HCT116 (cell line): ENCODE measurements around the gene CNTNAP2. TPM values are rescaled to one million over a fixed set of nuclear protein-coding genes. Genes with fewer than 3 reads are reported as not detected.
"Not testable (repeated sequence)": the region's sequence is repeated elsewhere in the genome, so short reads cannot be mapped to it uniquely, and the experiment has no call there.

Experiments used
- ATAC-seq: fragments of 200-7000 bp; cut with Tn5 transposase; 2 replicates; pipeline ENCODE4 v1.9.1; 2020; ENCODE audit warnings: mild to moderate bottlenecking, moderate library complexity
- BruUV-seq: library from RNA; stranded (reverse); fragments of 400-500 nt; replicated peaks from 2 replicates; lab custom pipeline; 2021; lab: Mats Ljungman, UMichigan
- CTCF ChIA-PET: fragments of 300-600 bp; sonication (Branson Sonifier 250); formaldehyde crosslinking; loops from one replicate; lab custom pipeline; 2021; ENCODE audit warnings: antibody characterized with exemption; lab: Charles Lee
- POLR2A ChIA-PET: fragments of 300-600, 350-600 bp; sonication (Branson Sonifier 250); formaldehyde crosslinking; loops from one replicate; lab custom pipeline; 2021; ENCODE audit warnings: antibody characterized with exemption; lab: Charles Lee
- RAD21 ChIA-PET, 2 experiments: fragments of 300-600 bp; sonication (Branson Sonifier 250); formaldehyde crosslinking; loops; one replicate each; lab custom pipeline; 2023; ENCODE audit warnings: low total read pairs in 2 of 2; ENCODE audit not compliant: uncharacterized antibody in 2 of 2, unreplicated experiment in 2 of 2, low non-redundant PET in 1 of 2; lab: Charles Lee
- DNase-seq: peaks from one replicate; pipeline ENCODE4 v3.0.0-alpha.2; 2010; ENCODE audit warnings: low read depth, low spot score
- H2AFZ ChIP-seq: fragments of 200-600 bp; shearing (Covaris generic), sonication (generic); 2 replicates; pipeline ENCODE4 v1.6.1; 2017; ENCODE audit warnings: low read depth, mixed run types, mixed read lengths, antibody characterized with exemption, low read length; ENCODE audit not compliant: poor library complexity, severe bottlenecking
- H3K27ac ChIP-seq: 2 replicates; pipeline ENCODE4 v1.5.1; 2012; ENCODE audit warnings: low read depth, low read length
- H3K27me3 ChIP-seq: fragments of 200-600 bp; sonication (generic); 2 replicates; pipeline ENCODE4 v1.6.1; 2016; ENCODE audit warnings: mixed run types, low read length, mixed read lengths; ENCODE audit not compliant: insufficient read depth
- H3K36me3 ChIP-seq, 2 experiments: fragments of 200-500 bp in 1 of 2; fragments of 200-600 bp in 1 of 2; sonication (Bioruptor generic) in 1 of 2; sonication (generic) in 1 of 2; 2 replicates each; pipeline versions ENCODE4 v1.5.1 to v1.6.1; 2014 to 2016; ENCODE audit warnings: low read length in 2 of 2, inconsistent platforms in 1 of 2, mixed read lengths in 1 of 2, mixed run types in 1 of 2; ENCODE audit not compliant: insufficient read depth in 2 of 2, control insufficient read depth in 1 of 2
- H3K4me1 ChIP-seq, 2 experiments: fragments of 200-600 bp in 1 of 2; sonication (generic) in 1 of 2; 2 replicates each; pipeline versions ENCODE4 v1.5.1 to v1.6.1; 2012 to 2017; ENCODE audit warnings: low read length in 2 of 2, inconsistent platforms in 1 of 2, mild to moderate bottlenecking in 1 of 2, mixed read lengths in 1 of 2, mixed run types in 1 of 2, moderate library complexity in 1 of 2; ENCODE audit not compliant: insufficient read depth in 2 of 2, control insufficient read depth in 1 of 2
- H3K4me2 ChIP-seq: fragments of 200-600 bp; sonication (generic); 2 replicates; pipeline ENCODE4 v1.6.1; 2017; ENCODE audit warnings: mixed run types, low read length, mixed read lengths
- H3K4me3 ChIP-seq, 2 experiments: fragments of 200-600 bp in 1 of 2; sonication (generic) in 1 of 2; replicated peaks in 1 of 2; 2 replicates each; pipeline ENCODE4 v1.5.1; 2011 to 2016; ENCODE audit warnings: low read length in 2 of 2, control low read depth in 1 of 2, low read depth in 1 of 2, mild to moderate bottlenecking in 1 of 2, mixed read lengths in 1 of 2, mixed run types in 1 of 2
- H3K79me2 ChIP-seq: fragments of 200-600 bp; sonication (generic); 2 replicates; pipeline ENCODE4 v1.6.1; 2017; ENCODE audit warnings: mild to moderate bottlenecking, mixed run types, low read length, moderate library complexity, mixed read lengths; ENCODE audit not compliant: insufficient read depth
- H3K9ac ChIP-seq: fragments of 200-600 bp; sonication (generic); 2 replicates; pipeline ENCODE4 v1.6.1; 2016; ENCODE audit warnings: low read length, mixed read lengths
- H3K9me2 ChIP-seq: fragments of 200-600 bp; sonication (generic), shearing (Covaris generic); 2 replicates; pipeline ENCODE4 v1.6.1; 2017; ENCODE audit warnings: mixed run types, mild to moderate bottlenecking, moderate library complexity; ENCODE audit not compliant: insufficient read depth
- H3K9me3 ChIP-seq, 2 experiments: fragments of 200-500 bp in 1 of 2; fragments of 200-600 bp in 1 of 2; sonication (Bioruptor generic) in 1 of 2; sonication (generic) in 1 of 2; 2 replicates each; pipeline ENCODE4 v1.6.1; 2014 to 2017; ENCODE audit warnings: low read length in 2 of 2, mixed read lengths in 2 of 2, inconsistent platforms in 1 of 2, low read depth in 1 of 2, mild to moderate bottlenecking in 1 of 2, mixed run types in 1 of 2, moderate library complexity in 1 of 2; ENCODE audit not compliant: control insufficient read depth in 1 of 2, insufficient read depth in 1 of 2
- H4K20me1 ChIP-seq: fragments of 200-600 bp; sonication (generic), shearing (Covaris generic); 2 replicates; pipeline ENCODE4 v1.6.1; 2017; ENCODE audit warnings: mixed run types, mild to moderate bottlenecking, moderate library complexity; ENCODE audit not compliant: insufficient read depth
- EGR1 ChIP-seq: IDR thresholded peaks from 2 replicates; pipeline ENCODE4 v1.6.1; 2012; ENCODE audit warnings: low read depth
- EZH2 ChIP-seq: fragments of 200-600 bp; sonication (generic); IDR thresholded peaks from 2 replicates; pipeline ENCODE4 v1.6.1; 2017; ENCODE audit warnings: antibody characterized with exemption, mixed run types
- FOSL1 ChIP-seq: IDR thresholded peaks from 2 replicates; pipeline ENCODE4 v1.6.1; 2012; ENCODE audit warnings: low read depth
- MAX ChIP-seq: IDR thresholded peaks from 2 replicates; pipeline ENCODE4 v1.6.1; 2012
- POLR2A ChIP-seq: IDR thresholded peaks from 2 replicates; pipeline ENCODE4 v1.7.0; 2011; ENCODE audit warnings: borderline replicate concordance; ENCODE audit not compliant: insufficient read depth, insufficient read length; ENCODE audit errors: extremely low read depth
- RAD21 ChIP-seq: IDR thresholded peaks from 2 replicates; pipeline ENCODE4 v1.6.1; 2012; ENCODE audit warnings: low read depth, mild to moderate bottlenecking
- REST ChIP-seq: IDR thresholded peaks from 2 replicates; pipeline ENCODE4 v1.6.1; 2012; ENCODE audit warnings: low read depth
- SIN3A ChIP-seq: IDR thresholded peaks from 2 replicates; pipeline ENCODE4 v1.6.1; 2012; ENCODE audit warnings: low read depth
- SRF ChIP-seq: IDR thresholded peaks from 2 replicates; pipeline ENCODE4 v1.6.1; 2012; ENCODE audit warnings: low read depth
- TCF7L2 ChIP-seq: IDR thresholded peaks from 2 replicates; pipeline ENCODE4 v1.7.0; 2011; ENCODE audit warnings: borderline replicate concordance, inconsistent platforms; ENCODE audit not compliant: insufficient read depth, insufficient read length; ENCODE audit errors: extremely low read depth
- YY1 ChIP-seq: IDR thresholded peaks from 2 replicates; pipeline ENCODE4 v1.6.1; 2011; ENCODE audit warnings: low read length, low read depth, moderate library complexity, mild to moderate bottlenecking; ENCODE audit not compliant: insufficient replicate concordance; ENCODE audit errors: extremely low read depth
- intact Hi-C: fragments of 100-400 bp; cut with micrococcal nuclease; formaldehyde crosslinking; loops from 2 replicates; pipeline ENCODE4 v1.10.0; 2022
- total RNA-seq: library from RNA; stranded (reverse); gene quantifications from one replicate; pipeline ENCODE4 v1.2.1, GENCODE V29; 2021; ENCODE audit not compliant: unreplicated experiment

Gene CNTNAP2
- total RNA-seq, 1 experiment from 2014 or later = 0.37 TPM

GRCh38 chr7:147114525-147114924, 997.9 kb downstream of the CNTNAP2 start:
- H3K79me2 ChIP-seq, H3K4me1 ChIP-seq, BruUV-seq, H3K36me3 ChIP-seq, H3K4me2 ChIP-seq, H3K27ac ChIP-seq, H3K9me3 ChIP-seq, H3K4me3 ChIP-seq, H3K9me2 ChIP-seq, H3K9ac ChIP-seq, POLR2A ChIA-PET, H4K20me1 ChIP-seq, CTCF ChIA-PET, DNase-seq, ATAC-seq, H2AFZ ChIP-seq, intact Hi-C loops, H3K27me3 ChIP-seq: not testable (repeated sequence)
- RAD21 ChIA-PET = interaction anchor here in 1 of 2 experiments (0.6 kb wide), 1 partner anchor 849 kb away, joined by 3 read pairs; no protein-coding TSS in a partner anchor

DNA sequence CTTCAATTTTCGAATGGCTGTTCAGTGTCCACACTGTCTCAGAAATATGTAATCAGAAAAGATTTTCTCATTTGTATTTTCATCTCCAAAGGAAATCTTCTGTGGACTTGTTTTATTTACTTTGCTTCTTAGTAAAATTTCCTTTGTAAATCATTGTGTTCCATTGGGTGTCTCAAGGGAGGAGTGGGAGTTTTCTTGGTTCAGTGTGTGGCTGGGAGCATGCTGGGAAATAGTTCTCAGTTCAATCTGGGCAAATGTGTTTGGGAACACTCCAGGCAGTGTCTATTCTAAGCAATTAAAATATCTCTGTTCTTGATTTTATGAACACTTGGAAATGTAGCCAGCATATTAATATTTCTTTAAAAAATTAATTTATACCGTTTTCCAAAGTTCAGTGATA, 1019.8 kb downstream of the CNTNAP2 start:
- no peaks in the 10 kb centered on the region for H3K9me2 ChIP-seq
- H4K20me1 ChIP-seq = no peaks in the 10 kb centered on the region
- peaks cover 7 to 14% of the 10 kb centered on the region in 2 experiments; a peak in 3 of 4 replicates for H3K9me3 ChIP-seq
- TF ChIP-seq SRF (no peak), EZH2 (no peak), YY1 (no peak), SIN3A (no peak), REST (no peak), MAX (no peak), FOSL1 (no peak), EGR1 (no peak), RAD21 (no peak), POLR2A (no peak), TCF7L2 (no peak)
- H2AFZ ChIP-seq = no peak overlapping the region
- ChIA-PET CTCF (no interaction called here), RAD21 (no interaction called here), POLR2A (no interaction called here)
- DNase-seq (no peak), ATAC-seq (no peak)
- BruUV-seq = no TSS peak
- no peak overlapping the region for H3K4me3 ChIP-seq
- H3K27me3 ChIP-seq = no peaks in the 10 kb centered on the region
- intact Hi-C loops = no loop called here
- no peaks in the 10 kb centered on the region for H3K4me1 ChIP-seq
- no peak overlapping the region for H3K27ac ChIP-seq
- H3K36me3 ChIP-seq = no peaks in the 10 kb centered on the region
- H3K79me2 ChIP-seq = no peaks in the 10 kb centered on the region
- no peak overlapping the region for H3K4me2 ChIP-seq
- no peak overlapping the region for H3K9ac ChIP-seq
